Purkinje cell (primary cell): ENCODE results near the gene DNAJB9. TPM values are rescaled to one million over a fixed set of nuclear protein-coding genes. Genes with fewer than 3 reads are reported as not detected.

Experiments used
- polyA plus RNA-seq: library from polyadenylated mRNA; unstranded; fragments of >200 nt; fragmentation: Nextera tagmentation; gene quantifications from 2 replicates; pipeline ENCODE4 v1.2.1, GENCODE V29; 2014

Gene DNAJB9
- polyA plus RNA-seq = 76.3 and 102 TPM in 2 replicates

DNA sequence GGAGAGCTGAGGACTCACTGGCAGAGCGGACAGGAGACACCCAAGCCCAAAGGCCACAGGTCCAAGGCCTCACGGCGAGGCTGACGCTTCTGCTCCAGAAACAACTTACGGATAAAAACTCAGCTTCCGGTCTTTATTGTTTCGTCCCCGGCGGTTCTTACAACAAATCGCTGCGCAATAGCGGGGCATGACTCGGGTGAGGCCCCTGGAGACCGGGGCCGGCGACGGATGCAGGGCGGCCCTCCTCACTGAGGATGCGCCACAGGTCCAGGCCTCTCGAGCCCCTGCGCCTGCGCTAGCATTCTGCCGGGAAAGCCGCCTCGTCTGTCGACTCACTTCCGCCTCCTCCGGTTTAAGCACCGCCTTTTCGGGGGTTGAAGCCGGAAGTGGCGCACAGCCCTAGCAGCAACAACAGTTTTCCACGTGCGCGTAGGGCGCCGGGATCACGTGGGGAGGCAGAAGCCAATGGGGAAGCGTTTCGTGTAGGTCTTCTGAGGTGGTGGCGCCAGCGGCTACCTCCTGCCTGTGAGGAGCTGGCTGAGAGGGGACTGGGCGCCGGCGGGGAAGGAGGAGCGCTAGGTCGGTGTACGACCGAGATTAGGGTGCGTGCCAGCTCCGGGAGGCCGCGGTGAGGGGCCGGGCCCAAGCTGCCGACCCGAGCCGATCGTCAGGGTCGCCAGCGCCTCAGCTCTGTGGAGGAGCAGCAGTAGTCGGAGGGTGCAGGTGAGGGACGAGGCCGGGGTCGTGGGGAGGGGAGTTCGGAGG lies at the start of gene DNAJB9, which contains the start of gene THAP5:
Gene DNAJB9, plus strand, starts transcription at position 494 of the 765 bp plus-strand sequence. CDS start 1,853 bp downstream, outside the sequence.
Gene THAP5, minus strand, starts transcription at position 326 of the 765 bp plus-strand sequence. Its CDS starts 137 bp downstream, at position 189.

DNA sequence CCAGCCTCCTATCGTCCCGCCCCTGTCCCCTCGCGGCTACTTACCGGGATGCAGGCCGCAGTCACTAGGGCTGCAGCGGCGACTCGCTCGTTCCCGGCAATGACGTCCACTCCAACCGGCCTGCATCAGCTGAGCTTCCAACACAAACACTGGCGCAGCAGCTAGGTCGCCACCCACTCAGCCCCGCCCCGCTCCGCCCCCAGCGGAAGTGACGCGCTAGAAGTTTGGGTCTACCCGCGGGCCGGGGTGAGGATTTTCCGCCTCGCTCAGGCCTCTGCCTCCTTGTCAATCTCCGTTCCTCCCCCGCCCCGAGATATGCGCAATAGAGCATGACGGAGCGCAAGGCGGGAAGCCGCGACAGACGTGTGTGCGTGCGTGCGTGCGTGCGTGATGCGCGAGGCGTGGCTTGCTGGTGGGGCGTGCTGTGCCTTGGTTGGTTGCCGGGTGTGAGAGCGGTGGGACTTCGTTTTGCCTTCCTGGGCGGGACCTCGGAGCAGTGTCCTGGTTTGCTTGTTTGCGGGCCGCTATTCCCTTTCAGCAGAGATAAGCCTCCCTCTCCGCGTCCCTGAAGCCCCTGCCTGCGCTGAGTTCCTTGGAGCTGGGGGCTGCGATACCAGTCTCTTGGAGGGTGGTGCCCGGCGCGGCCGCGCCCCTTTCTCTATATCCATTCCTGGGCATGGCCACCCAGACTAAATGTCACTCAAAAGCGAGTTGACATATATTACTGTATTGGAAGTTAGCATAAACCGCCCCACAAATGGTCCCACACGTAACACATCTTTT lies 43.5 kb upstream of the DNAJB9 start, which contains the start of gene PNPLA8:
Gene PNPLA8, minus strand, starts transcription at position 151 of the 783 bp plus-strand sequence. CDS start 10,644 bp downstream, outside the sequence.

Other genes starting within 250 kb of the DNAJB9 start
- gene NRCAM, start 113.4 kb upstream of the DNAJB9 start, polyA plus RNA-seq = 522 and 550 TPM in 2 replicates
- 49.3 and 73.1 TPM in 2 replicates for gene PNPLA8, start 43.7 kb upstream of the DNAJB9 start, polyA plus RNA-seq
- 34.2 and 41.3 TPM in 2 replicates for gene THAP5, start 168 bp upstream of the DNAJB9 start, polyA plus RNA-seq